SK-N-SH treated with all-trans-retinoic acid at 6 μM for 48 hours (cell line): ENCODE measurements around the gene MVB12B.

Experiments used
- ARNTL ChIP-seq: fragments of 450-650 bp; formaldehyde crosslinking; IDR thresholded peaks from 2 replicates; pipeline ENCODE4 v1.5.0; 2020; ENCODE audit warnings: low read depth, mild to moderate bottlenecking, moderate library complexity, borderline replicate concordance
- CREB5 ChIP-seq: fragments of 250-450 bp; sonication (Bioruptor Pico); IDR thresholded peaks from 2 replicates; pipeline ENCODE4 v1.5.1; 2020; ENCODE audit warnings: low read depth, mild to moderate bottlenecking, moderate library complexity
- CSRNP3 ChIP-seq: fragments of 250-450 bp; sonication (Bioruptor Pico); IDR thresholded peaks from 2 replicates; pipeline ENCODE4 v1.5.1; 2021; ENCODE audit warnings: mild to moderate bottlenecking, moderate library complexity
- PATZ1 ChIP-seq: fragments of 250-450 bp; sonication (Bioruptor Pico); IDR thresholded peaks from 2 replicates; pipeline ENCODE4 v1.8.0; 2020; ENCODE audit warnings: mild to moderate bottlenecking, moderate library complexity, borderline replicate concordance
- TOX ChIP-seq: fragments of 250-450 bp; sonication (Bioruptor Pico); IDR thresholded peaks from 2 replicates; pipeline ENCODE4 v1.8.0; 2021; ENCODE audit warnings: mild to moderate bottlenecking, moderate library complexity, borderline replicate concordance
- ZC3H10 ChIP-seq: fragments of 250-450 bp; sonication (Bioruptor Pico); IDR thresholded peaks from 2 replicates; pipeline ENCODE4 v1.5.1; 2021; ENCODE audit warnings: mild to moderate bottlenecking, moderate library complexity
- ZFP3 ChIP-seq: fragments of 250-450 bp; sonication (Bioruptor Pico); IDR thresholded peaks from 2 replicates; pipeline ENCODE4 v1.5.0; 2020; ENCODE audit warnings: mild to moderate bottlenecking, moderate library complexity
- ZFP30 ChIP-seq: fragments of 450-650 bp; formaldehyde crosslinking; IDR thresholded peaks from 2 replicates; pipeline ENCODE4 v1.5.0; 2022; ENCODE audit warnings: mild to moderate bottlenecking, moderate library complexity

- no peak for TF ChIP-seq ZFP30 (CRISPR knock-in tag)
- no peak for TF ChIP-seq ZFP3 (CRISPR knock-in tag)
- no peak for TF ChIP-seq ARNTL (CRISPR knock-in tag)
- no peak for TF ChIP-seq CSRNP3 (CRISPR knock-in tag)
- no peak for TF ChIP-seq PATZ1
- no peak for TF ChIP-seq ZC3H10 (CRISPR knock-in tag)
- no peak for TF ChIP-seq CREB5 (CRISPR knock-in tag)
- no peak for TF ChIP-seq TOX (CRISPR knock-in tag)
Measured at GRCh38 chr9:126457890-126458289, 131.3 kb downstream of the MVB12B start.
